Hair follicle dermal papilla cell (primary cell): ENCODE data around the gene PIGS. TPM values are rescaled to one million over a fixed set of nuclear protein-coding genes. Genes with fewer than 3 reads are reported as not detected.

Source experiments
- total RNA-seq: library from RNA; depleted of rRNA; stranded (reverse); fragments of >200 nt; gene quantifications from 2 replicates; pipeline ENCODE4 v1.2.3, GENCODE V29; 2012

The PIGS gene
- total RNA-seq = 60.2 and 61.0 TPM in 2 replicates

DNA sequence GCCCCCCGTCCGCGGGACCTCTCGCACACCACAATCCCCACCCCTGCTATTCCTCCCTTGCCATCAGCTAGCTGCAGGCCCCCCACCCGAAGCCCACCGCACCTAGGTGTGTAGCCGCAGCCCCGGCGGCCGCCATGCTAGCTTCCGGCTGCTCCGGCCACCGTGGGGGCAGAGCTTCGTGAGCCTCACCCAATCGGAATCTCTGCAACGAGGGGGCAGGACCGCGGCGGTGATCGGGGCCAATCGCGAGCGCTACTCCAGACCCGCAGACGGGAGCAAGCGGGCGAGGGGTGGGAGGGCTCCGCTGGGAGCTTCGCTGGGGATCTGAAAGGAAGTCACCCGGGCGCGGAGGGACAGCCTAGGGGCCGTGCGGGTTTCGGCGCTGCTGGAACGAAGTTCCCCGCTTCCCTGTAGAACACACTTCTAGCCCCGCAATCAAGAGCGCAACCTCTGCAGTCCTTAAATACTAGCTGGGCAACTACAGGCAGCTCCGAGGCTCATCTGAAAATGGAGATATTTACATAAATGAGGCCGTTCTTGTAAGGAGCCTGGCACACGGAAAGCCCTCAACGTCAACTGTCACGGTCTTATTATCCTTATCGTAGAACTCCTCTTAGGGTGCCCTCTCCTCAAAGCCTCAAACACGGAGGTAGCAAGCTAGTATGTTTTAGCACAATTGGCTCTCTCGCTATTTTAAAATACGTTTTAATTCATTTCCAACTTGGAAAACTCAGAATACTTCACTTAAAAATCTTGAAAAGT is at the start of gene PIGS:
TSS of gene PIGS (minus strand) at position 164 of the 762 bp plus-strand sequence. CDS start at position 136, 28 bp downstream.

DNA sequence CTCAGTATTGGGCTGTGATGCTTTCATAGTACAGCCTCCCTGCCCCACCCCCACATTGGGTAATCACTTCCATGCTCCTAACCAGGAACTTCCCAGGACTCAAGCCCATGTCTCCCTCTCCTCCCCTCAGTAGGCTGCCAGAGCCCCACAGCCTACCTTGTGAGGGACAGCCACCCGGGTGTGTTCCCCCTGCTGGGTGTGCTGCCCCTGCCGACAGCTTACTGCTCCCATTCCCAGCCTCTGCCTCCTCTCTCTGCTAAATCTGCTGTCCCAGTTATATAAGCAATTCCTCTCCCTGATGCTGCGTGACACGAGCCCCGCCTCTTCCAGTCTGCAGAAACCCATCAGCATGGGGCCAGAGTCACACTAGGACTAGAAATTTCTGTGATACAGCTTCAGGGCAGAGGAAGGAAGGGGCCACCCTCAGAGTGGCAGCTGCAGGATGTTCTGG is 42.6 kb upstream of the PIGS start, which contains the start of gene RSKR:
TSS of gene RSKR (minus strand) at position 255 of the 451 bp plus-strand sequence. CDS start at position 231, 24 bp downstream.

DNA sequence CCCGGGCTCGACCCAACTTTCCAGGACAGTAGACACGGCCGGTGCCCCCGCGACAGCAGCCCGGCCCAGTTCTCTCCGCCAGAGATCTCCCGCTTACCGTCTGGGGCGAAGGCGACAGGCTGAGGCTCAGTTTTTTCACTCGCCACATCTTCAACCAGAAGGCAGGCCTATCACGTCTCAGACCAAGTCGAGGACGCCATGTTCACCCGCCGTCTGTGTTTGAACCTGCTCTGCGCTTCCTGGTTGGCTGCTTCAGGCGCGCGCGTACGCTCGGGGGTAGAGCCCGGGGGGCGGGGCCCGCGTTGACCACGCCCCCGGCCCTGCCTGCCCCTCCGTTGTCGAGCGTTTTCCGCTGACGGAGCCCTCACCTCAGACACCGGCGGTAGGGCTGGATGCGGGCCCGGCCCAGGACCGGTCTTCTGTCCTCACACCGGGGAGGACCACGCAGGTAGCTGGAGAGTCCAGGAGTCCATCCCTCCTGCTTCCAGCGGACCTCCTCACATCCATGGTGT is 27.5 kb upstream of the PIGS start, which contains the start of gene SPAG5:
TSS of gene SPAG5 (minus strand) at position 227 of the 512 bp plus-strand sequence. CDS start at position 148, 79 bp downstream.

DNA sequence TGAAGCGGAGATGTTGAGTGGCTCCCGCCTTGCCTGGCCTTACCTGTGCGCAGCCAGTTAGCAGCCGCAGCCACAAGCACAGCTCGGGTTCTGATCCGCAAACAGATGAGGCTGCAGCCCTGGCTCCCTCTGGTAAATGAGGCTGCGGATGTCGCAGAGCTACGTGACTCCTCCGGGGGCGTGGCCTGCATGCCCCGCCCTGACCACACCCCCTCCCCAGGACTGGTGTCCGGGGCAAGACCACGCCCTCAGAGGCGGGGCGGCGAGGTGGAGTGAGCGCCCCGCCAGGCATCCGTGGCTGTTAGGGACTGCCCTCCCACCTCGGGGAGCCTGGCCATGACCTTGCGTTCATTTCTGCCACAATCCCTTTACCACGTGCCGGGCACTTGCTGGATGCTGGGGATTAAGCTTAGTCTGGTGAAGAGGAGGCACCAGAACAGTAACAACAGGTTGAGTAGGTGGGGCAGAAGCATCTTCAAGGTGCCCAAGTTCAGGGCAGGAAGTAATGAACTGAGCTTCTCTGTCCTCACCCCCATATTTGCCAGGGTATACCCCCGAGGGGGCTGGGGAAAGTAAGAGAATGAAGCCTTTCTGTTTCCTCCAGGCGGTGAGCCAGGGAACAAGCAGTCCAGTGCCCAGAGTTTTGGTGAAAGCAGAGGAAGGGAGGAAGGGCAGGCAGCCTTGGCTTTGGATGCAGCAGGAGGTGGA is 5.6 kb upstream of the PIGS start, which contains the start of gene ALDOC:
TSS of gene ALDOC (minus strand) at position 138 of the 708 bp plus-strand sequence. CDS start 1,363 bp downstream, outside the sequence.

DNA sequence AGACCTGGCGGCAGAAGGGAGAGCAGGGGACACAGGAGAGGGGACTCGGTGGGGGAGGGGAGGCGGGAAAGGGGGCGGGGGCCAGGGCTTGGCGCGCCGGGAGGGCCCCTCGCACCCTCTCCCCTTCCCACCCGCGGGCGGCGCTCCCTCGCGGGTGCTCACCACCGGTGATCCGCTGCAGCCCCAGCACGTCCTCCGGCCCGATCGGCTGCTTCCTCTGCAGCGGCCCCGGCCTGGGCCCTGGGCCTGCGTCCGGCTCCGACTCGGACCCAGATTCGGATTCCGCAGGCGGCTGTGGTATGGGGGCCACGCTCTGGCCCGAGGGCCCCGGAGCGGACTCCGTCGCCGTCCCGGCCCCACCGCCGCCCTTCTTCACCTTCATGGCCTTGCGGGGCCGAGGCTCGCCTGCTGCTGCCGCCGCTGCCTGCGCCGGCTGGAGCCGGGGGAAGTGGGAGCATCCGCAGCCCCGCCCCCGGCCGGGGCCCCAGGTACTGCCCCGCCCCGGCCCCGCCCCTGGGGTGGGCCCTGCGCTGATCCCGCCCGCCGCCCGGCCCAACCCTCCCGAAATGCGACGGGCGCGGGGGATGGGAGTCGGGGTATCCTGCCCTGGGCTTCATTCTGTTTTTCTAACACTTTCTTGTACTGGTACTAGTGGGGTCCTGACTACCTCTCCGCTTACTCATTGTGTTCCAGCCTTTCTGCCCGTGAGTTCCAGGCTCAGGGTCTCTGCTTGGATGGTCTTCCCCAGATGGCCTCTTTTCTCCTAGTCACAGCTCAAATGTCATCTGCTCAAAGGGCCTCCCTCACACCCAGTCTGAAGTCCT is 18.9 kb downstream of the PIGS start, which contains the start of gene UNC119:
TSS of gene UNC119 (minus strand) at position 449 of the 824 bp plus-strand sequence. CDS start at position 382, 67 bp downstream.

DNA sequence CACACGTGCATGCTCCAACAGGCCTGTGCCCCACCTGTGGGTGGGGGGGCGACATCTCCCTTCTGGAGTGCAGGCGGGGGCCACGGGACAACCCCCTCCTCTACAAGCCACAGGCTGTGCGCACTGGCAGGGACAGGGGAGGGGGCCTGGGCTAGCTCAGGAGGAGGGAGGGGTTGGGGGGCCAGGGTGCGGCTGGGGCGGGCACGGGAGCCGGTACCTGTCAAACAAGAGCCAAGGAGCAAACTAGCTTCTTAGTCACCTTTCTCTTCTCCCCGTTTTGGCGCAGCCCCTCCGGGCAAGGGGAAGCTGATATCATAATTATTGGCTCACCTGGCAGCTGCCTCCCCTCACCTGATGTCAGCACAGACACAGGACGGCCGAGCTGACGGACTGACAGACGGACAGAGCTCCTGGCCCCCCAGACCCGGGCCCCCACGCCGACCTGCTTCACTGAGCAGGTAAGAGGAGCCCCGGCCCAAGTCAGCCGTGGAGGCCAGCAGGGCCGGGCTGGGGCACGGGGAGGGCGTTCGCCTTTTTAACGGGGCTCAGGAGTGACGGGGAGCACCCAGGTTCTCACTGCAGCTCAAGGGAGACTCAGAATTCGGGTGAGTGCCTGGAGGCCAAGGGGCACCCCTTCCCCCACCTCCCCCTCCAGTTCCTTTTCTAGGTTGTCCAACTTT is 65.2 kb downstream of the PIGS start, which contains the start of gene FOXN1:
TSS of gene FOXN1 (plus strand) at position 363 of the 680 bp plus-strand sequence. CDS start 17,622 bp downstream, outside the sequence.

Other genes with a start within 250 kb of the PIGS start
- 37.8 and 42.5 TPM in 2 replicates for gene IFT20, start 236.1 kb downstream of the PIGS start, total RNA-seq
- 37.8 TPM in 2 replicates for gene TNFAIP1, start 235.8 kb downstream of the PIGS start, total RNA-seq
- 86.5 and 89.1 TPM in 2 replicates for gene POLDIP2, start 214.0 kb downstream of the PIGS start, total RNA-seq
- not detected in 2 replicates for gene SEBOX, start 206.3 kb downstream of the PIGS start, total RNA-seq
- gene VTN, start 201.2 kb downstream of the PIGS start, total RNA-seq = not detected in 2 replicates
- gene SARM1, start 199.8 kb downstream of the PIGS start, total RNA-seq = 20.0 and 25.6 TPM in 2 replicates
- gene SLC46A1, start 165.3 kb downstream of the PIGS start, total RNA-seq = 6.8 and 7.1 TPM in 2 replicates
- gene SLC13A2, start 97.9 kb downstream of the PIGS start, total RNA-seq = not detected in 2 replicates
- gene FOXN1, start 65.2 kb downstream of the PIGS start, total RNA-seq = not detected in 2 replicates
- 20.4 and 22.0 TPM in 2 replicates for gene UNC119, start 18.9 kb downstream of the PIGS start, total RNA-seq
- gene ALDOC, start 5.4 kb upstream of the PIGS start, total RNA-seq = 56.8 and 65.1 TPM in 2 replicates
- 5.4 and 6.2 TPM in 2 replicates for gene SPAG5, start 27.5 kb upstream of the PIGS start, total RNA-seq
- 2.1 and 4.7 TPM in 2 replicates for gene RSKR, start 42.7 kb upstream of the PIGS start, total RNA-seq
- 163 and 173 TPM in 2 replicates for gene BLTP2, start 73.6 kb upstream of the PIGS start, total RNA-seq
- gene SDF2, start 90.4 kb upstream of the PIGS start, total RNA-seq = 35.2 and 39.1 TPM in 2 replicates
- gene SUPT6H, start 90.7 kb upstream of the PIGS start, total RNA-seq = 58.0 and 67.8 TPM in 2 replicates
- gene PROCA1, start 140.4 kb upstream of the PIGS start, total RNA-seq = 0.65 and 1.9 TPM in 2 replicates
- 186 and 192 TPM in 2 replicates for gene RAB34, start 146.3 kb upstream of the PIGS start, total RNA-seq
- gene RPL23A, start 148.5 kb upstream of the PIGS start, total RNA-seq = 245 and 263 TPM in 2 replicates
- 3.9 and 4.9 TPM in 2 replicates for gene TLCD1, start 154.7 kb upstream of the PIGS start, total RNA-seq
- 5.2 TPM in 2 replicates for gene NEK8, start 157.3 kb upstream of the PIGS start, total RNA-seq
- gene TRAF4, start 172.5 kb upstream of the PIGS start, total RNA-seq = 36.6 and 39.3 TPM in 2 replicates